Thyroid gland (tissue), 4 donors: Measurements from ENCODE around the gene CHODL.

ENCODE experiments used
- POLR2A ChIP-seq, 2 donors: fragments of 450-650 bp; IDR thresholded peaks; one replicate each; pipeline ENCODE4 v1.6.1; 2017; ENCODE audit warnings: antibody characterized with exemption in 2 of 2, mild to moderate bottlenecking in 2 of 2, moderate library complexity in 1 of 2
- TF ChIP-seq, protein P1 (sequence below), 6 experiments: fragments of 200-600 bp in 3 of 6; fragments of 450-650 bp in 3 of 6; sonication (generic) in 3 of 6; IDR thresholded peaks; one replicate each; pipeline ENCODE4 v1.5.1; 2016 to 2019; ENCODE audit warnings: antibody characterized with exemption in 6 of 6, mild to moderate bottlenecking in 2 of 6, inconsistent platforms in 1 of 6, moderate library complexity in 1 of 6

- TF ChIP-seq, protein P1, sequence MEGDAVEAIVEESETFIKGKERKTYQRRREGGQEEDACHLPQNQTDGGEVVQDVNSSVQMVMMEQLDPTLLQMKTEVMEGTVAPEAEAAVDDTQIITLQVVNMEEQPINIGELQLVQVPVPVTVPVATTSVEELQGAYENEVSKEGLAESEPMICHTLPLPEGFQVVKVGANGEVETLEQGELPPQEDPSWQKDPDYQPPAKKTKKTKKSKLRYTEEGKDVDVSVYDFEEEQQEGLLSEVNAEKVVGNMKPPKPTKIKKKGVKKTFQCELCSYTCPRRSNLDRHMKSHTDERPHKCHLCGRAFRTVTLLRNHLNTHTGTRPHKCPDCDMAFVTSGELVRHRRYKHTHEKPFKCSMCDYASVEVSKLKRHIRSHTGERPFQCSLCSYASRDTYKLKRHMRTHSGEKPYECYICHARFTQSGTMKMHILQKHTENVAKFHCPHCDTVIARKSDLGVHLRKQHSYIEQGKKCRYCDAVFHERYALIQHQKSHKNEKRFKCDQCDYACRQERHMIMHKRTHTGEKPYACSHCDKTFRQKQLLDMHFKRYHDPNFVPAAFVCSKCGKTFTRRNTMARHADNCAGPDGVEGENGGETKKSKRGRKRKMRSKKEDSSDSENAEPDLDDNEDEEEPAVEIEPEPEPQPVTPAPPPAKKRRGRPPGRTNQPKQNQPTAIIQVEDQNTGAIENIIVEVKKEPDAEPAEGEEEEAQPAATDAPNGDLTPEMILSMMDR (IDR thresholded peaks at IDR 0.05), result no peak
- no peak for TF ChIP-seq POLR2A (IDR thresholded peaks at IDR 0.05)
Measured at GRCh38 chr21:18274370-18274769, 29.7 kb downstream of the CHODL start.
